ENCODE results near the gene CARHSP1. TPM values are rescaled to one million over a fixed set of nuclear protein-coding genes. Genes with fewer than 3 reads are reported as not detected.

CARHSP1 gene
- total RNA-seq, 2 experiments from 2014 or later, result 25.5 to 27.8 TPM

GRCh38 chr16:8828541-8829165 is 40.2 kb downstream of the CARHSP1 start:
- Histone ChIP-seq H3K27me3 (ENCODE audit: control insufficient read depth in 1 of 2, insufficient read depth in 2 of 2, low read length in 2 of 2) (no peaks in the 10 kb centered on the region), H3K36me3 (ENCODE audit: insufficient read depth, low read length) (peaks cover 36% of the 10 kb centered on the region), H3K4me3 (ENCODE audit: low read length) (no peak overlapping the region), H3K9me3 (ENCODE audit: control insufficient read depth in 1 of 2, insufficient read depth in 1 of 2, low read length in 2 of 2) (no peaks in the 10 kb centered on the region), H3K27ac (ENCODE audit: low read depth in 1 of 2, low read length in 2 of 2) (no peak overlapping the region), H3K4me1 (ENCODE audit: insufficient read depth, low read length) (peaks cover 8% of the 10 kb centered on the region)
- Mint-ChIP-seq H3K9me3 (no peaks in the 10 kb centered on the region), H3K4me1 (ENCODE audit: low read depth) (peaks cover 12% of the 10 kb centered on the region), H3K27ac (no peak overlapping the region), H3K27me3 (no peaks in the 10 kb centered on the region), H3K36me3 (ENCODE audit: low read depth) (peaks cover 38% of the 10 kb centered on the region), H3K4me3 (no peak overlapping the region)
- TF ChIP-seq CTCF (IDR thresholded peaks at IDR 0.05), result no peak
- POLR2A ChIA-PET, result no interaction called here
- ATAC-seq (ENCODE audit: poor library complexity) (no peak), DNase-seq (no peak)
- CTCF ChIA-PET, result no interaction called here
- intact Hi-C loops (cut with DNase I, micrococcal nuclease), result no loop called here

DNA sequence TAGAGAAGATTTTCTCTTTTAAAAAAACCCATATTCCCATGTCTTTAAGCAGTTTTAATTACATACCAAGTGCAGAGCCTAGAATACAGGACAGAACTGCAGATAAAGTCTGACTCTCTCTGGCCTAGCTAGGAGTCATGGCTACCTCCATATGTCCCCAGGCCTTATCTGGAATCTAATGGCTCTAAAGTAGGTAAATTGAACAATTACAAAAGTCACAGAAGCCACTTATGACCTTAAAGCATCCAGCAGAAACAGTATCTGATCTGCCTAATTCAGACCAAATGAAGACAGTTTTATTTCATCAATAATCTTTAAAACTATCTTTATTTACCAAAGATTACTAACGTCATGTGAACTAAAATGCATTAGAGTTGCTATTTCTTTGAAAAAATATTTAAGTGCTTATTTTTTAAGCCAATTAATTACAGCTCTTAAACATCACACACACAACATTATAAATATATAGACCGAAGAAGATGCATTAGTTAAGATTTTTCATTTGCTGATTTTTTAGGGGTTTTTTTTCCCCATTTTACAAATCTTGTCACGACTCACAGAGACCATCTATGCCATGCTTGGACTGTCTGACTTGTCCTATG is 42.4 kb downstream of the CARHSP1 start:
- Mint-ChIP-seq H3K9me3 (no peaks in the 10 kb centered on the region), H3K4me3 (no peak overlapping the region), H3K27me3 (no peaks in the 10 kb centered on the region), H3K36me3 (ENCODE audit: low read depth) (peaks cover 53% of the 10 kb centered on the region), H3K4me1 (ENCODE audit: low read depth) (no peaks in the 10 kb centered on the region), H3K27ac (no peak overlapping the region)
- ChIA-PET CTCF (interaction anchor here (1.4 kb wide), 1 partner anchor 54 kb away, joined by 3 read pairs; no protein-coding TSS in a partner anchor), POLR2A (no interaction called here)
- Histone ChIP-seq H3K36me3 (ENCODE audit: insufficient read depth, low read length) (peaks cover 24% of the 10 kb centered on the region), H3K4me3 (ENCODE audit: low read length) (no peak overlapping the region), H3K9me3 (ENCODE audit: control insufficient read depth in 1 of 2, insufficient read depth in 1 of 2, low read length in 2 of 2) (no peaks in the 10 kb centered on the region), H3K4me1 (ENCODE audit: insufficient read depth, low read length) (no peaks in the 10 kb centered on the region), H3K27me3 (ENCODE audit: control insufficient read depth in 1 of 2, insufficient read depth in 2 of 2, low read length in 2 of 2) (no peaks in the 10 kb centered on the region), H3K27ac (ENCODE audit: low read depth in 1 of 2, low read length in 2 of 2) (no peak overlapping the region)
- ATAC-seq (ENCODE audit: poor library complexity) (no peak), DNase-seq (no peak)
- no peak for TF ChIP-seq CTCF (IDR thresholded peaks at IDR 0.05)
- intact Hi-C loops (cut with DNase I, micrococcal nuclease), result no loop called here

GRCh38 chr16:8822403-8822802 is 46.4 kb downstream of the CARHSP1 start:
- Histone ChIP-seq H3K27ac (ENCODE audit: low read depth in 1 of 2, low read length in 2 of 2) (no peak overlapping the region), H3K4me1 (ENCODE audit: insufficient read depth, low read length) (no peaks in the 10 kb centered on the region), H3K9me3 (ENCODE audit: control insufficient read depth in 1 of 2, insufficient read depth in 1 of 2, low read length in 2 of 2) (no peaks in the 10 kb centered on the region), H3K36me3 (ENCODE audit: insufficient read depth, low read length) (peaks cover 36% of the 10 kb centered on the region), H3K27me3 (ENCODE audit: control insufficient read depth in 1 of 2, insufficient read depth in 2 of 2, low read length in 2 of 2) (no peaks in the 10 kb centered on the region), H3K4me3 (ENCODE audit: low read length) (no peak overlapping the region)
- Mint-ChIP-seq H3K4me1 (ENCODE audit: low read depth) (peaks cover 9% of the 10 kb centered on the region), H3K4me3 (no peak overlapping the region), H3K27me3 (no peaks in the 10 kb centered on the region), H3K9me3 (no peaks in the 10 kb centered on the region), H3K27ac (no peak overlapping the region), H3K36me3 (ENCODE audit: low read depth) (peaks cover 56% of the 10 kb centered on the region)
- CTCF ChIA-PET, result no interaction called here
- TF ChIP-seq CTCF (IDR thresholded peaks at IDR 0.05), result no peak
- POLR2A ChIA-PET, result interaction anchor here (1.5 kb wide), 1 partner anchor 46 kb away, joined by 3 read pairs; the partner anchor contains the start of gene CARHSP1
- intact Hi-C loops (cut with DNase I, micrococcal nuclease), result no loop called here
- no peak for DNase-seq
- ATAC-seq (ENCODE audit: poor library complexity), result no peak
